ENCODE data around the gene COQ5. TPM values are rescaled to one million over a fixed set of nuclear protein-coding genes. Genes with fewer than 3 reads are reported as not detected.

Gene COQ5
- 20.4 and 28.8 TPM in 2 replicates for total RNA-seq

GRCh38 chr12:120528861-120529525 is at the start of gene COQ5:
Gene COQ5, minus strand, starts transcription at chr12:120529158. Its CDS starts 17 bp downstream, at chr12:120529141.

GRCh38 chr12:120534203-120534702 is 5.3 kb upstream of the COQ5 start, which contains the start of gene RNF10:
Gene RNF10, plus strand, starts transcription at chr12:120534356. Its CDS starts 456 bp downstream, at chr12:120534812.

GRCh38 chr12:120495731-120496412 is 33.1 kb downstream of the COQ5 start, which contains the start of gene DYNLL1:
Gene DYNLL1, plus strand, starts transcription at chr12:120496113. Its CDS starts 309 bp downstream, at chr12:120496422.

GRCh38 chr12:120469450-120470149 is 59.4 kb downstream of the COQ5 start, which contains the start of gene SRSF9:
Gene SRSF9, minus strand, starts transcription at chr12:120469748. Its CDS starts 139 bp downstream, at chr12:120469609.

Small RNAs within 50 kb of the gene (small RNA-seq; reads per million reads assigned to genes)
- not detected for gene RF00019

Other genes with a start within 250 kb of the COQ5 start
- under 0.01 TPM in 2 replicates for gene RNU4-2, start 237.3 kb downstream of the COQ5 start, total RNA-seq
- under 0.01 TPM in 2 replicates for gene RNU4-1, start 235.9 kb downstream of the COQ5 start, total RNA-seq
- gene SIRT4, start 226.8 kb downstream of the COQ5 start, total RNA-seq: 1.0 and 1.8 TPM in 2 replicates
- not detected in 2 replicates for gene PLA2G1B, start 201.4 kb downstream of the COQ5 start, total RNA-seq
- gene MSI1, start 160.0 kb downstream of the COQ5 start, total RNA-seq: 0.26 and 0.43 TPM in 2 replicates
- 265 and 266 TPM in 2 replicates for gene COX6A1, start 91.0 kb downstream of the COQ5 start, total RNA-seq
- gene TRIAP1, start 82.8 kb downstream of the COQ5 start, total RNA-seq: 24.6 and 27.8 TPM in 2 replicates
- gene GATC, start 82.7 kb downstream of the COQ5 start, total RNA-seq: 16.3 and 20.8 TPM in 2 replicates
- gene SRSF9, start 59.4 kb downstream of the COQ5 start, total RNA-seq: 123 and 127 TPM in 2 replicates
- gene DYNLL1, start 33.0 kb downstream of the COQ5 start, total RNA-seq: 185 and 267 TPM in 2 replicates
- gene RNF10, start 5.2 kb upstream of the COQ5 start, total RNA-seq: 102 and 113 TPM in 2 replicates
- 22.6 and 24.3 TPM in 2 replicates for gene POP5, start 52.2 kb upstream of the COQ5 start, total RNA-seq
- under 0.01 TPM in 1 of 2 replicates, not detected in the other for gene CABP1, start 111.5 kb upstream of the COQ5 start, total RNA-seq
- gene MLEC, start 158.0 kb upstream of the COQ5 start, total RNA-seq: 109 and 113 TPM in 2 replicates
- 23.1 and 27.3 TPM in 2 replicates for gene UNC119B, start 181.3 kb upstream of the COQ5 start, total RNA-seq
- 12.8 and 14.4 TPM in 2 replicates for gene ACADS, start 196.7 kb upstream of the COQ5 start, total RNA-seq

Measured in articular chondrocyte of knee joint (primary cell).